K562 (cell line): ENCODE data around the gene PNPLA8.

Experiments
- CEBPG ChIP-seq, 3 experiments: fragments of 200-800 bp in 1 of 3; sonication (Bioruptor generic) in 1 of 3; sonication (generic) in 1 of 3; formaldehyde crosslinking in 1 of 3; IDR thresholded peaks in 2 of 3; conservative IDR thresholded peaks in 1 of 3; 2 replicates each; pipeline versions ENCODE4 v1.6.1 to v1.8.0; 2016 to 2022; ENCODE audit warnings: missing compliant biosample characterization in 2 of 3, missing genetic modification characterization in 2 of 3, mild to moderate bottlenecking in 1 of 3, missing genetic modification reagents in 1 of 3
- CTCF ChIP-seq, 3 experiments: IDR thresholded peaks in 2 of 3; conservative IDR thresholded peaks in 1 of 3; 2 replicates each; pipeline ENCODE4 v1.5.1; 2011 to 2012; ENCODE audit warnings: low read length in 3 of 3, mild to moderate bottlenecking in 3 of 3, control low read depth in 2 of 3, improper control_type of control experiment in 1 of 3, inconsistent platforms in 1 of 3, low read depth in 1 of 3, mixed read lengths in 1 of 3, moderate library complexity in 1 of 3; ENCODE audit not compliant: insufficient read depth in 2 of 3
- CTCFL ChIP-seq: IDR thresholded peaks from 2 replicates; pipeline ENCODE4 v1.6.1; 2011; ENCODE audit warnings: borderline replicate concordance, low read depth, mild to moderate bottlenecking, moderate library complexity, low read length; ENCODE audit not compliant: insufficient read depth, poor library complexity, severe bottlenecking
- MAX ChIP-seq: sonication (generic); formaldehyde crosslinking; IDR thresholded peaks from 2 replicates; pipeline ENCODE4 v1.9.0; 2022; ENCODE audit warnings: mild to moderate bottlenecking, missing genetic modification reagents
- POLR2AphosphoS2 ChIP-seq: IDR thresholded peaks from 2 replicates; pipeline ENCODE4 v1.6.1; 2012; ENCODE audit warnings: low read length, improper control_type of control experiment
- SETDB1 ChIP-seq: IDR thresholded peaks from one replicate; pipeline ENCODE4 v1.6.1; 2012; ENCODE audit warnings: low read length, control low read depth, inconsistent platforms
- TAF1 ChIP-seq: IDR thresholded peaks from 2 replicates; pipeline ENCODE4 v1.6.1; 2011; ENCODE audit warnings: mild to moderate bottlenecking, low read length, moderate library complexity; ENCODE audit not compliant: insufficient read depth, control insufficient read depth, severe bottlenecking; ENCODE audit errors: extremely low read depth
- ZFX ChIP-seq: sonication (generic); formaldehyde crosslinking; IDR thresholded peaks from 2 replicates; pipeline ENCODE4 v1.8.0; 2022; ENCODE audit warnings: mild to moderate bottlenecking, missing genetic modification reagents, moderate library complexity
- ZNF263 ChIP-seq: sonication (generic); formaldehyde crosslinking; IDR thresholded peaks from 2 replicates; pipeline ENCODE4 v1.8.0; 2022; ENCODE audit warnings: mild to moderate bottlenecking, missing genetic modification reagents, borderline replicate concordance
- ZNF518B ChIP-seq: fragments of 250-450 bp; sonication (Bioruptor Pico); IDR thresholded peaks from 2 replicates; pipeline ENCODE4 v1.5.0; 2021; ENCODE audit warnings: mild to moderate bottlenecking, moderate library complexity
- ZNF57 ChIP-seq: fragments of 450-650 bp; formaldehyde crosslinking; IDR thresholded peaks from 2 replicates; pipeline ENCODE4 v1.4.0; 2020; ENCODE audit warnings: mild to moderate bottlenecking, moderate library complexity

GRCh38 chr7:108498481-108498880 lies 27.5 kb downstream of the PNPLA8 start:
- no peak for TF ChIP-seq ZNF518B (CRISPR knock-in tag)
- no peak for TF ChIP-seq CEBPG (CRISPR knock-in tag; IDR thresholded peaks at IDR 0.05)
- TF ChIP-seq CEBPG (tag; conservative IDR thresholded peaks at IDR 0.05 in 1 of 2, IDR thresholded peaks at IDR 0.05 in 1 of 2) = no peak
- no peak for TF ChIP-seq CTCF (IDR thresholded peaks at IDR 0.05 in 2 of 3, conservative IDR thresholded peaks at IDR 0.05 in 1 of 3; ENCODE audit: insufficient read depth in 2 of 3, low read depth in 1 of 3, low read length in 3 of 3)
- TF ChIP-seq CTCFL = no peak
- no peak for TF ChIP-seq ZFX (CRISPR knock-in tag)
- no peak for TF ChIP-seq ZNF263 (CRISPR knock-in tag)
- no peak for TF ChIP-seq TAF1
- TF ChIP-seq SETDB1 = no peak
- no peak for TF ChIP-seq MAX
- no peak for TF ChIP-seq ZNF57 (CRISPR knock-in tag)
- no peak for TF ChIP-seq POLR2AphosphoS2
